ENCODE data around the gene CTNND2.

CTNND2 gene

GRCh38 chr5:11230890-11231289, 673.4 kb downstream of the CTNND2 start:
- FAIRE-seq: no peak

GRCh38 chr5:11227064-11227463, 677.2 kb downstream of the CTNND2 start:
- FAIRE-seq: no peak

- no peak for FAIRE-seq
Measured at GRCh38 chr5:11224436-11225187, 679.6 kb downstream of the CTNND2 start.

GRCh38 chr5:11222169-11222568, 682.1 kb downstream of the CTNND2 start:
- FAIRE-seq: no peak

GRCh38 chr5:11214864-11215644, 689.2 kb downstream of the CTNND2 start:
- no peak for FAIRE-seq

GRCh38 chr5:11212706-11213105, 691.5 kb downstream of the CTNND2 start:
- no peak for FAIRE-seq

- no peak for FAIRE-seq
Measured at GRCh38 chr5:11197726-11198125, 706.5 kb downstream of the CTNND2 start.

- FAIRE-seq: no peak
Measured at GRCh38 chr5:11191673-11192072, 712.6 kb downstream of the CTNND2 start.

- peak; percentile 27 for FAIRE-seq
Measured at GRCh38 chr5:11182441-11183080, 721.7 kb downstream of the CTNND2 start.

GRCh38 chr5:11181940-11182339, 722.3 kb downstream of the CTNND2 start:
- FAIRE-seq: no peak

GRCh38 chr5:11180890-11181289, 723.4 kb downstream of the CTNND2 start:
- no peak for FAIRE-seq

- FAIRE-seq: no peak
Measured at GRCh38 chr5:11177999-11178711, 726.1 kb downstream of the CTNND2 start.

GRCh38 chr5:11174591-11174990, 729.7 kb downstream of the CTNND2 start:
- FAIRE-seq: peak; percentile 53

- no peak for FAIRE-seq
Measured at GRCh38 chr5:11172484-11172883, 731.8 kb downstream of the CTNND2 start.

- FAIRE-seq: no peak
Measured at GRCh38 chr5:11171236-11171635, 733.0 kb downstream of the CTNND2 start.

- no peak for FAIRE-seq
Measured at GRCh38 chr5:11166923-11167322, 737.3 kb downstream of the CTNND2 start.

- FAIRE-seq: peak; percentile 74
Measured at GRCh38 chr5:11164531-11165294, 739.5 kb downstream of the CTNND2 start.

GRCh38 chr5:11157132-11157531, 747.1 kb downstream of the CTNND2 start:
- FAIRE-seq: no peak

GRCh38 chr5:11153670-11154382, 750.4 kb downstream of the CTNND2 start:
- no peak for FAIRE-seq

GRCh38 chr5:11152368-11152767, 751.9 kb downstream of the CTNND2 start:
- FAIRE-seq: no peak

GRCh38 chr5:11150976-11151375, 753.3 kb downstream of the CTNND2 start:
- no peak for FAIRE-seq

Data from islet of Langerhans (tissue), 1 donor.